Hepatocyte (in vitro differentiated cells): ENCODE results near the gene SIK3.

ENCODE experiments used
- EZH2 ChIP-seq: fragments of 200-600 bp; sonication (generic); IDR thresholded peaks from 2 replicates; pipeline ENCODE4 v1.6.1; 2016; ENCODE audit warnings: antibody characterized with exemption, mild to moderate bottlenecking, borderline replicate concordance
- EZH2phosphoT487 ChIP-seq: fragments of 200-600 bp; sonication (generic); IDR thresholded peaks from one replicate; pipeline ENCODE4 v1.6.1; 2018; ENCODE audit warnings: antibody characterized with exemption, mild to moderate bottlenecking, low read depth, moderate library complexity; ENCODE audit not compliant: unreplicated experiment, severe bottlenecking
- TF ChIP-seq, protein P1 (sequence below): fragments of 200-600 bp; sonication (generic); IDR thresholded peaks from 2 replicates; pipeline ENCODE4 v1.5.1; 2016; ENCODE audit warnings: antibody characterized with exemption, mild to moderate bottlenecking; ENCODE audit not compliant: poor library complexity

- TF ChIP-seq, protein P1, sequence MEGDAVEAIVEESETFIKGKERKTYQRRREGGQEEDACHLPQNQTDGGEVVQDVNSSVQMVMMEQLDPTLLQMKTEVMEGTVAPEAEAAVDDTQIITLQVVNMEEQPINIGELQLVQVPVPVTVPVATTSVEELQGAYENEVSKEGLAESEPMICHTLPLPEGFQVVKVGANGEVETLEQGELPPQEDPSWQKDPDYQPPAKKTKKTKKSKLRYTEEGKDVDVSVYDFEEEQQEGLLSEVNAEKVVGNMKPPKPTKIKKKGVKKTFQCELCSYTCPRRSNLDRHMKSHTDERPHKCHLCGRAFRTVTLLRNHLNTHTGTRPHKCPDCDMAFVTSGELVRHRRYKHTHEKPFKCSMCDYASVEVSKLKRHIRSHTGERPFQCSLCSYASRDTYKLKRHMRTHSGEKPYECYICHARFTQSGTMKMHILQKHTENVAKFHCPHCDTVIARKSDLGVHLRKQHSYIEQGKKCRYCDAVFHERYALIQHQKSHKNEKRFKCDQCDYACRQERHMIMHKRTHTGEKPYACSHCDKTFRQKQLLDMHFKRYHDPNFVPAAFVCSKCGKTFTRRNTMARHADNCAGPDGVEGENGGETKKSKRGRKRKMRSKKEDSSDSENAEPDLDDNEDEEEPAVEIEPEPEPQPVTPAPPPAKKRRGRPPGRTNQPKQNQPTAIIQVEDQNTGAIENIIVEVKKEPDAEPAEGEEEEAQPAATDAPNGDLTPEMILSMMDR, result no peak
- TF ChIP-seq EZH2, result no peak
- TF ChIP-seq EZH2phosphoT487, result no peak
These were observed 40.5 kb downstream of the SIK3 start for GRCh38 chr11:117057727-117058126.
